Small intestine (tissue), 7 donors: Measurements from ENCODE around the gene HS6ST3. TPM values are rescaled to one million over a fixed set of nuclear protein-coding genes. Genes with fewer than 3 reads are reported as not detected.
"Not testable (repeated sequence)": the region's sequence is repeated elsewhere in the genome, so short reads cannot be mapped to it uniquely, and the experiment has no call there.

Source experiments
- DNase-seq, 2 donors: peaks; one replicate each; pipeline versions ENCODE4 v3.0.0 to v3.0.0-alpha.2; 2013
- FAIRE-seq: peaks from 2 replicates; lab custom pipeline; 2012; peaks lifted over from hg19 to GRCh38; lab: Jason Lieb, UNC
- H3K27ac ChIP-seq, 3 donors: one replicate each; pipeline ENCODE4 v1.5.1; 2013; ENCODE audit warnings: low read length in 2 of 3, mild to moderate bottlenecking in 2 of 3, control low read depth in 1 of 3, inconsistent platforms in 1 of 3, low read depth in 1 of 3, moderate library complexity in 1 of 3
- H3K27me3 ChIP-seq, 3 donors: one replicate each; pipeline ENCODE4 v1.6.1; 2013; ENCODE audit warnings: low read length in 3 of 3, inconsistent platforms in 1 of 3; ENCODE audit not compliant: control insufficient read depth in 3 of 3, insufficient read depth in 3 of 3
- H3K36me3 ChIP-seq, 3 donors: one replicate each; pipeline ENCODE4 v1.6.1; 2013; ENCODE audit warnings: low read length in 3 of 3, inconsistent platforms in 1 of 3, low read depth in 1 of 3, mild to moderate bottlenecking in 1 of 3, moderate library complexity in 1 of 3; ENCODE audit not compliant: control insufficient read depth in 3 of 3, insufficient read depth in 2 of 3
- H3K4me1 ChIP-seq, 3 donors: one replicate each; pipeline ENCODE4 v1.6.1; 2013; ENCODE audit warnings: low read length in 2 of 3, inconsistent platforms in 1 of 3, low read depth in 1 of 3, mild to moderate bottlenecking in 1 of 3, moderate library complexity in 1 of 3; ENCODE audit not compliant: control insufficient read depth in 3 of 3, insufficient read depth in 2 of 3
- H3K4me3 ChIP-seq, 3 donors: one replicate each; pipeline ENCODE4 v1.5.1; 2013; ENCODE audit warnings: low read length in 3 of 3, control low read depth in 1 of 3, inconsistent platforms in 1 of 3, low read depth in 1 of 3, mild to moderate bottlenecking in 1 of 3, moderate library complexity in 1 of 3
- H3K9me3 ChIP-seq, 2 donors: one replicate each; pipeline ENCODE4 v1.6.1; 2013; ENCODE audit warnings: low read depth in 1 of 2, low read length in 1 of 2; ENCODE audit not compliant: control insufficient read depth in 2 of 2, insufficient read depth in 1 of 2
- WGBS, 3 donors: extraction: QIAGEN DNeasy Blood & Tissue Kit; methylation state at CpG; one replicate each; pipeline ENCODE4 v1.1.7; 2013; 5-methylcytosine and 5-hydroxymethylcytosine counted together
- polyA plus RNA-seq, 4 donors: library from polyadenylated mRNA; stranded (reverse) in 3 of 4; unstranded in 1 of 4; fragments of 200-250 nt in 3 of 4; fragments of 120-200 nt in 1 of 4; gene quantifications; one replicate each; pipeline versions ENCODE4 v1.2.1 to v1.2.3, GENCODE V29; 2013
- donor health status: healthy with polysubstance abuse.
- donor health status: control.
- donor health status: control.
- donor health status: Bipolar disorder and iron deficiency.
- donor health status: healthy.

The HS6ST3 gene
- polyA plus RNA-seq, 4 donors = under 0.01 to 0.86 (median 0.54) TPM; not detected in 1

DNA sequence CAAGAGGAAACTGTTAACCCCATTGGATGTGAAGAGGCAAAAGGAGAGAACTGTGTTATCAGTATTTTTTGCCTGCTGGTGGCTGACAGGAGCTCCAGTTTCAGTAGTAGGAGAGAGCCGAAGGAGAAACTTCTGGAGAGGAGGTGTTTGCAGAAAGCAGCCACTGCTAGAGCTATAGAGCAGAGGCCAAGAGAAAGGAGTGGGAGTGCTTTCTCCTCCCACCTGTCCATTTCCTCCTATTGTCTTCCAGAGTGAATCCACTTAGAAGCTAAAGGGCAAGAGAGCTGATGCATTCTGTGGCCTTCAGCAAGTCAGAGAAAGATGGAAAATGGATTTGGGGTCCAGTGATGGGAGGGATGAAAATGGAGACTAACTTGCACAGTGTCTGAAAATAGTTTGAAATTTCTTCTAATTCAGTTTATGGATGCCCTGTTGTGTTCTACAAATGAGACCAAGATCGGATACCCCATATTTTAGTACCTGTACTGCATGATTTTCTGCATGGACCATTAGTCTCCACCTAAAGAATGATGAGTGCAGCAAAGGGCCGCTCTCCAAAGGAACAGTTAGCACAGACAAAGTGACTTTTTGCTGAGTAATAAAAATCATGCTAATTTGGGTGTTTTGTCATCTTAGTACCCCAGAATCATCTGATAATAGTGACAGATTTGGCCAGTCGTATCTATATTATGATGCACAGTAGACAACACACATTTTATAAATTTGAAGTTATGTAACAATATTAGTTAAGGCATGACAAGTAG, 10.7 kb downstream of the HS6ST3 start:
- WGBS, 3 donors = 82 to 85% (median 83%) methylated on average over 4 of the region's 4 CpGs
- Histone ChIP-seq H3K27me3 (no peaks in the 10 kb centered on the region), H3K9me3 (no peaks in the 10 kb centered on the region), H3K36me3 (no peaks in the 10 kb centered on the region), H3K4me1 (no peaks in the 10 kb centered on the region), H3K4me3 (no peak overlapping the region), H3K27ac (no peak overlapping the region)
- FAIRE-seq (no peak), DNase-seq (no peak)

DNA sequence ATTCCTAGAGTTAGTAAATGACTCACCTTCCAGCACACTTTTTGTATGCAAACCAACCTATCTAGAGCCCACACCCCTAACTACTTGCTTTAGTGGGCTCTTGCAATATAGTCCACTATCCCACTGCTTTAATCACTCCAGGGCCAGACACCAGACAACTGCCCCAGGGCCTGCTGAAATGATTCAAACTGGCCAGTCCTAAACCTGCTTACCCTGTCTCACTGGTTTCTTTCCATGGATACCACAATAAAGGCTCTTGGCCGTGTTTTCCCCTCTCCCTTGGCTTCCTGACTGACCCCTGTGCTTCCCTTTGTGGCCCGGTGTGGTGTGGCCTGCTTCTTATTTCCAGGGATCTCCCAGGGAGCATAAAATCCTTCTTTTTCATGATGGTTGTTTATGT, 14.6 kb downstream of the HS6ST3 start:
- Histone ChIP-seq H3K9me3 (peaks cover 0 to 15% of the 10 kb centered on the region in 2 donors), H3K36me3 (no peaks in the 10 kb centered on the region), H3K27me3 (no peaks in the 10 kb centered on the region), H3K4me1 (no peaks in the 10 kb centered on the region), H3K4me3 (no peak overlapping the region), H3K27ac (no peak overlapping the region)
- FAIRE-seq = no peak
- DNase-seq = no peak
- 33 to 48% (median 40%) methylated on average over 2 of the region's 2 CpGs for WGBS, 3 donors

DNA sequence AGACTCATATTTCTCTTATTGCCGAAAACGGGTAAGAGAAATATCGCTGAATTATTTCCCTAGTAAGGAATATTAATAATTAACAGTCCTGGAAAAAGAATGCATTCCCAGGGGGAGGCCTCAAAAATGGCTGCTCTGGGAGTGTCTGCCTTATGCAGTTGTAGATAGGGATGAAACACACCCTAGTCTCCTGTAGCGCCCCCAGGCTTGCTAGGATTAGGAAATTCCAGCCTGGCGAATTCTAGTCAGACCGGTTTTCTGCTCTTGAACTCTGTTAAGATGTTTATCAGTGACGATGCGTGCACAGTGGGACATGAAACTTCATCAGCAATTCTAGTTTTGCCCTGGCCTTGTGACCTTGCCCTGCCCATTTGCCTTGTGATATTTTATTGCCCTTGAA, 18.2 kb downstream of the HS6ST3 start:
- H3K36me3 ChIP-seq, H3K4me1 ChIP-seq, FAIRE-seq, DNase-seq, H3K27ac ChIP-seq, H3K4me3 ChIP-seq, H3K27me3 ChIP-seq: not testable (repeated sequence)
- WGBS, 3 donors = 72 to 91% (median 81%) methylated on average over 8 of the region's 8 CpGs
- H3K9me3 ChIP-seq = peaks cover 0 to 15% of the 10 kb centered on the region in 2 donors

DNA sequence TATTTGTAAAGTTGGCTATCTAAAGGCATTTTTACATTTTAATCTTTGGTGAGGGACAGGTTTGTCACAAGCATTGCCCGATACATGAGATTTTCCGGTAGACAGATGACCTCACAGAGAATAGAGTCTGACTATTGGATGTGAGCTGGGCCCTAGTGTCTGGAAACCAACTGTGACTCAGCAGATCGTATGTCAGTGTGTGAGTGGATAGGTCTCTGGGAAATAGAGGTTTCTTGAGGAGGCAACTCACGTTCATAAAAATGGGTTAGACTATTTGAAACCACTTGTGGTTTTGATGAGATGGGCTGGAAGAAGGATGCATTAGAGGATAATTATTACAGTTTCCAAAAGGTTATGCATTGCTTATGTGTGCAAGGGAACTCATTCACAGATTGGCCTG, 19.2 kb downstream of the HS6ST3 start:
- Histone ChIP-seq H3K4me3 (no peak overlapping the region), H3K4me1 (no peaks in the 10 kb centered on the region), H3K27ac (no peak overlapping the region), H3K27me3 (no peaks in the 10 kb centered on the region), H3K36me3 (no peaks in the 10 kb centered on the region), H3K9me3 (peaks cover 0 to 15% of the 10 kb centered on the region in 2 donors)
- 79 to 93% (median 90%) methylated on average over 4 of the region's 4 CpGs for WGBS, 3 donors
- DNase-seq (no peak), FAIRE-seq (no peak)

DNA sequence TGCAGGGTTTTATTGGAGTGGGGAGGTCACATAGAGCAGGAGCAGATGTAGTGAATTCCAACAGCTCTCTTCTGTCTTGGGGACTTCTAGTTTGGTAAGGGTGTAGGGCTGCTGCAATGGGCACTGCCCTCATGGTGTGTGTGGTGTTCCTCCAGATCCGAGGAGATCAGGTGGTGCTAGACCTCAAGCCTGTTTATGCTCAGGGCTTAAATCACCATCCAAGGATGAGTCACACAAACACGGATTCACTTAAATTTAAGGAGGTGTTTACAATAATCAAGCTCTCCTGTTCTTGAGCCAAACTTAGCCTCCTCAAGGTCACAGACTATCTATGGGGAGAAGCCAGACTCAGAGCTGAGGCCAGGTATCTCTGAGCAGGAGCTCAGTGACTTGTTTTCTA, 23.0 kb downstream of the HS6ST3 start:
- Histone ChIP-seq H3K27ac (no peak overlapping the region), H3K9me3 (peaks cover 0 to 7% of the 10 kb centered on the region in 2 donors), H3K4me1 (no peaks in the 10 kb centered on the region), H3K36me3 (no peaks in the 10 kb centered on the region), H3K27me3 (no peaks in the 10 kb centered on the region), H3K4me3 (no peak overlapping the region)
- WGBS, 3 donors = 52 to 56% (median 54%) methylated on average over 2 of the region's 2 CpGs
- FAIRE-seq (no peak), DNase-seq (no peak)

DNA sequence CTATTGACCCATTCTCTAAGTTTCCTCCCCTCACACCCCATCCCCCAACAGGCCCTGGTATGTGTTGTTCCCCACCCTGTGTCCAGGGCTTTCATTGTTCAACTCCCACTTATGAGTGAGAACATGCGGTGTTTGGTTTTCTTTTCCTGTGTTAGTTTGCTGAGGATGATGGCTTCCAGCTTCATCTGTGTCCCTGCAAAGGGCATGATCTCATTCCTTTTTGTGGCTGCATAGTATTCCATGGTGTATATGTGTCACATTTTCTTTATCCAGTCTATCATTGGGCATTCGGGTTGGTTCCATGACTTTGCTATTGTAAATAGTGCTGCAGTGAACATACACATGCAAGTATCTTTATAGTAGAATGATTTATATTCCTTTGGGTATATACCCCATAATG, 25.5 kb downstream of the HS6ST3 start:
- 93 to 100% (median 98%) methylated on average over 2 of the region's 2 CpGs for WGBS, 3 donors
- FAIRE-seq = not testable (repeated sequence)

DNA sequence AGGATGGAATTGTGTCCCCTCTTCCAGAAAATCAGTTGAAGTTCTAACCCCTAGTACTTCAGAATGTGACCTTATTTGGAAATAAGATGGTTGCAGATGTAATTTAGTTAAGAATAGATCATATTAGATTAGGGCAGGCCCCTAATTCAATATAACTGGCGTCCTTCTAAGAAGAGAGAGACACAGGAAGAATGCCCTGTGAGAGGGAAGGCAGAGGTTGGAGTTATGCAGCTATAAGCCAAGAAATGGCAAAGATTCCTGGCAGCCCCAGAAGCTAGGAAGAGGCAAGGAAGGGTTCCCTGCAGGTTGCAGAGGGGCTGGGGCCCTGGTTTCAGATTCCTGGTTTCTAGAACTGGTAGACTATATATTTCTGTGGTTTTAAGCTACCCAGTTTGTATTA, 30.0 kb downstream of the HS6ST3 start:
- no peak overlapping the region for H3K4me3 ChIP-seq
- no peaks in the 10 kb centered on the region for H3K36me3 ChIP-seq
- no peak overlapping the region for H3K27ac ChIP-seq
- DNase-seq (no peak), FAIRE-seq (no peak)
- no peaks in the 10 kb centered on the region for H3K27me3 ChIP-seq
- no peaks in the 10 kb centered on the region for H3K9me3 ChIP-seq
- WGBS, 3 donors = 70 to 82% (median 71%) methylated on average over 1 of the region's 1 CpG
- no peaks in the 10 kb centered on the region for H3K4me1 ChIP-seq

More for the DNA sequence above, 25.5 kb downstream of the HS6ST3 start:
- not testable (repeated sequence) for H3K27me3 ChIP-seq, DNase-seq, H3K36me3 ChIP-seq, H3K4me1 ChIP-seq, H3K9me3 ChIP-seq, H3K27ac ChIP-seq, H3K4me3 ChIP-seq

DNA sequence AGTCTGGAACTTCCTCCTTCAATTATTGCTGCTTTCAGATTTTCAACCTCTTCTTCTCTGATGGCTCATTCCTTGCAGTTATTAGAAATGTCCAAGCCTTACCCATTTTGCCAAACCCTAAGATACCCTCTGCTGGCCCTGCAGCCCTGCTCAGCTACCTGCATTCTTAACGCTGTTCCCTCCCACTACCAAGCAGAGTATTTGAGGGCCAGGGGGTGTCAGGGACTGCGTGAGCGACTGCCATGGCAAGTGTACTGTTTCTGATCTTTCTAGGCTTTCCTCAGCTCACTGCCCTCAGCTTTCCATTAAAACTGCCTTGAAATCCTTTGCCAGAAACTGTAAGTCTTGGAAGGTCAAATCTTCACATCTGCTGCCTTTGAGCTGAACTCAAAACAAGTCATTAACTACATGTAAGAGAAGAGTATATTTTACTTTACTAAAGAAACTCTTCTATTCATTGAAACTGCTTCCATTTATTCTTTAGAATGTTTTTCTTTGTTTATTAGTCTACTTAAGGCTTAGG, 41.0 kb downstream of the HS6ST3 start:
- Histone ChIP-seq H3K27me3 (peaks cover 0 to 3% (median 0%) of the 10 kb centered on the region in 3 donors), H3K27ac (no peak overlapping the region), H3K36me3 (no peaks in the 10 kb centered on the region), H3K4me1 (no peaks in the 10 kb centered on the region), H3K9me3 (no peaks in the 10 kb centered on the region), H3K4me3 (no peak overlapping the region)
- WGBS, 3 donors = 48 to 71% (median 57%) methylated on average over 3 of the region's 3 CpGs
- DNase-seq (no peak), FAIRE-seq (no peak)
